ENCODE measurements around the gene A2M. TPM values are rescaled to one million over a fixed set of nuclear protein-coding genes. Genes with fewer than 3 reads are reported as not detected.
"Not testable (repeated sequence)": the region's sequence is repeated elsewhere in the genome, so short reads cannot be mapped to it uniquely, and the experiment has no call there.

A2M gene
- total RNA-seq, 1 donor from 2014 or later, result 1,832 TPM

DNA sequence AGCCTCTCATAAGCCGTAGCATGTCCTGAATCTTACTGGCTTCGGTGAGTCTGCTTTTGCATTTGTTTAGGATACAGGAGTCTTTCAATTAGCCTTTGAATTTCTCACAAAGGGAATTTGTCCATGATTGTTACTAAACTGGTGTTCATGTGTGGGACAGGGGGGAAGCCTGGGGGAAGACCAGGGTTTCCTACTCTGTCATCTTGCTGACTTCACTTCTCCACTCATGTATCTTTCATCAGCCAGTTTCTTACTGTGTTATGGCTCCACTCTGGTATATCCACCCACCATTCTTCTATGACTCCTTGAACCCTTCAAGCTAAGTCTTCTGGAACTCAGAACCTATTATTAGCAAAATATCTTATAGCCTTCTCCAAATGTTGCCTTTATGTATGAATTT, 31.7 kb upstream of the A2M start:
- peaks cover 11% of the 10 kb centered on the region for H3K9me3 ChIP-seq
- TF ChIP-seq, protein P1, sequence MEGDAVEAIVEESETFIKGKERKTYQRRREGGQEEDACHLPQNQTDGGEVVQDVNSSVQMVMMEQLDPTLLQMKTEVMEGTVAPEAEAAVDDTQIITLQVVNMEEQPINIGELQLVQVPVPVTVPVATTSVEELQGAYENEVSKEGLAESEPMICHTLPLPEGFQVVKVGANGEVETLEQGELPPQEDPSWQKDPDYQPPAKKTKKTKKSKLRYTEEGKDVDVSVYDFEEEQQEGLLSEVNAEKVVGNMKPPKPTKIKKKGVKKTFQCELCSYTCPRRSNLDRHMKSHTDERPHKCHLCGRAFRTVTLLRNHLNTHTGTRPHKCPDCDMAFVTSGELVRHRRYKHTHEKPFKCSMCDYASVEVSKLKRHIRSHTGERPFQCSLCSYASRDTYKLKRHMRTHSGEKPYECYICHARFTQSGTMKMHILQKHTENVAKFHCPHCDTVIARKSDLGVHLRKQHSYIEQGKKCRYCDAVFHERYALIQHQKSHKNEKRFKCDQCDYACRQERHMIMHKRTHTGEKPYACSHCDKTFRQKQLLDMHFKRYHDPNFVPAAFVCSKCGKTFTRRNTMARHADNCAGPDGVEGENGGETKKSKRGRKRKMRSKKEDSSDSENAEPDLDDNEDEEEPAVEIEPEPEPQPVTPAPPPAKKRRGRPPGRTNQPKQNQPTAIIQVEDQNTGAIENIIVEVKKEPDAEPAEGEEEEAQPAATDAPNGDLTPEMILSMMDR (IDR thresholded peaks at IDR 0.05), result no peak
- no peak overlapping the region for H3K4me3 ChIP-seq
- no peaks in the 10 kb centered on the region for H3K27me3 ChIP-seq (ENCODE audit: low read depth)
- H3K4me1 ChIP-seq, result no peaks in the 10 kb centered on the region
- no peak for ATAC-seq
- intact Hi-C loops (cut with DNase I), result no loop called here
- H3K36me3 ChIP-seq, result no peaks in the 10 kb centered on the region
- no peak overlapping the region for H3K27ac ChIP-seq
- DNase-seq, result no peak

DNA sequence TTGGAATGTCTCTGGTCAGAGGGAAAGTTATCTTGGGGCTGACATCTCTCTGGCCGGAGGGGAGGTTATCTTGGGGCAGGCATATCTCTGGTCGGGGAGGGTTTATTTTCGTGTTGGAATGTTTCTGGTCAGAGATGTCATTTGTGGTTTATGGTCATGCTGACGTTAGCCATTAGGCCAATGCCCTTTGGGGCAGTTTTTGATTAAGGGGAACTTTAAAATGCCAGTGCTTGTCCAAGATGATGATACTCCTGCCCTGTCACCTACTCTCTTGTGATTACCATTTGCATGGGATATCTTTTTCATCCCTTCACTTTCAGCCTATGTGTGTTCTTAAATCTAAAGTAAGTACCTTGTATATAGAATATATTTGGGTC, 29.0 kb upstream of the A2M start:
- Histone ChIP-seq H3K36me3 (no peaks in the 10 kb centered on the region), H3K27me3 (ENCODE audit: low read depth) (no peaks in the 10 kb centered on the region), H3K27ac (no peak overlapping the region), H3K9me3 (peaks cover 11% of the 10 kb centered on the region), H3K4me1 (no peaks in the 10 kb centered on the region), H3K4me3 (no peak overlapping the region)
- intact Hi-C loops (cut with DNase I), result no loop called here
- DNase-seq, result no peak
- TF ChIP-seq, protein P1 (IDR thresholded peaks at IDR 0.05), result no peak
- no peak for ATAC-seq

DNA sequence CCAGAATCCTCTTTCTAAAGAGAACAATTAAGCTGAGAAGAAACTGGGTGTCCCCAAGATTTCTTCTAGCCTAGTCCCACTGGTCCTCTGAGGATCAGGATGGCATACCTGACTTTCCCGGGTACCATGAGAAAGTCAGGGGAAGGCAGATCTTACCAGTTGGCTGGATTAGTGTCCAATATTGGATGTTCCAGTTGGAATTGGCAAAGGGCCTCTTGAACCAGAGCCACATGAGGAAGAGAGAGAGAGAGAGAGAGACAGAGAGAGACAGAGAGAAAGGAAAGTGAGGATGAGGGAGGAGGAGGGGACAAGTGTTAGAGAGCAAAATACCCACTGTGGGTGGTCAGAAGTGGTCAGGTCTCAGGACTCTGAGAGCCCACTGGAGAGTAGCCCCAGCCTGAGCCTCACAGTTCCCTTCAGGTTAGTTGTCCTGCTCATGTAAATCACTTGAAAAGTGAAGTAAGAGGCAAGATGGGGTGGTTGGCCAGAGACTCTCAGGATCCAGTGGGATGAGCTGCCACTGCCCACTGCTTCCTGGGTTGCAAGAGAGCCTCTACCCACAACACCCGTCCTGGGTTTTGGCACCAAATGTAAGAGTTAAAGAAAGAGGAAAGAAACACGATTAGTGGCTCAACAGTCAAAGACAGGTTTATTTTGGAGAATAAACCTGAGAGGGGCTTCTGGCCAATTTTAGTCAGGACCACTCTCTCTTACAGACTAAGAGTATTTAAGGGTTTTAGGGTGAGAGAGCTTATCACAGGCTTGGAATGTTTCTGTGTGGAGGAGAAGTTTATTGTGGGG, 28.4 kb upstream of the A2M start:
- Histone ChIP-seq H3K4me1 (no peaks in the 10 kb centered on the region), H3K36me3 (no peaks in the 10 kb centered on the region), H3K9me3 (peaks cover 11% of the 10 kb centered on the region), H3K27me3 (ENCODE audit: low read depth) (no peaks in the 10 kb centered on the region), H3K27ac (no peak overlapping the region), H3K4me3 (no peak overlapping the region)
- intact Hi-C loops (cut with DNase I), result no loop called here
- DNase-seq (no peak), ATAC-seq (no peak)
- TF ChIP-seq, protein P1 (IDR thresholded peaks at IDR 0.05), result no peak

DNA sequence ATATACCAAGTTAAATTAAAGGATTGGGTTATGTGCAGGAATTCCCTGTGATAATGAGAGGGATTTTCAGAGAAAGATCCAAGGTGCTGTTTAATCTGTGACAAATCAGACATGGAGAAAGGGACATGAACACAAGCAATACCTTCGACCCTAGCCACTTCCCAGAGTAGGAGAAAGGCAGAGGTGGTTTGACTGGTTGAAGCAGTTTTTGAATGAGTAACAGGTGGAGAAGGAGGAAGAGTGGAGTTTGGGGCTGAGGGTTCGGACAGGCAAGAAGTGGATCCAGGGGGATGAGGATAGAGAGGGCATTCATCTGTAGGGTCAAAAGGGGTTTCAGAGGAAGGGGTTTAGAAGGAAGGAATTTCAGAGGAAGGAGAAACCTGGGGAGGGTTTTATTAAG, 27.4 kb upstream of the A2M start:
- ATAC-seq (no peak), DNase-seq (no peak)
- intact Hi-C loops (cut with DNase I), result no loop called here
- no peaks in the 10 kb centered on the region for H3K36me3 ChIP-seq
- H3K27ac ChIP-seq, result no peak overlapping the region
- no peaks in the 10 kb centered on the region for H3K27me3 ChIP-seq (ENCODE audit: low read depth)
- TF ChIP-seq, protein P1 (IDR thresholded peaks at IDR 0.05), result no peak
- H3K4me3 ChIP-seq, result no peak overlapping the region
- peaks cover 11% of the 10 kb centered on the region for H3K9me3 ChIP-seq
- no peaks in the 10 kb centered on the region for H3K4me1 ChIP-seq

DNA sequence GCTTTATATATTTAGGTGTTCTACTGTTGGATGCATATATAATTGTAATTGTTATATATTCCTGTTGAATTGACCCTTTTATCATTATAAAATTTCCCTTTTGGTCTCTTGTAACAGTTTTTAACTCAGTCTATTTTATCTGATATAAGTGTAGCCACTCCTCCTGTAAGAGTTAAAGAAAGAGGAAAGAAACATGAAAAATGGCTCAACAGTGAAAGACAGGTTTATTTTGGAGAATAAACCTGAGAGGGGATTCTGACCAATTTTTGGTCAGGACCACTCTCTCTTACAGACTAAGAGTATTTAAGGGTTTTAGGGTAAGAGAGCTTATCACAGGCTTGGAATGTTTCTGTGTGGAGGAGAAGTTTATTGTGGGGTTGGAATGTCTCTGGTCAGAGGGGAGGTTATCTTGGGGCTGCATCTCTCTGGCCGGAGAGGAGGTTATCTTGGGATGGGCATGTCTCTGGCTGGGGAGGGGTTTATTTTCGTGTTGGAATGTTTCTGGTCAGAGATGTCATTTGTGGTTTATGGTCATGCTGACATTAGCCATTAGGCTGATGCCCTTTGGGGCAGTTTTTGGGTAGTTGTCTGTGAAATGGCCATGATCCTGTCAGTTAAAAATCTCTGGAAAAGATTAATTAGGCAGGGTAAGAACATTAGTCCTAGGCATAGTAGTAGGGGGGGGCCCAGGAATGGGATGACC, 24.0 kb upstream of the A2M start:
- H3K4me1 ChIP-seq; H3K27me3 ChIP-seq (ENCODE audit: low read depth); H3K36me3 ChIP-seq; H3K27ac ChIP-seq; H3K9me3 ChIP-seq; intact Hi-C loops (cut with DNase I); H3K4me3 ChIP-seq; ATAC-seq; DNase-seq: not testable (repeated sequence)

DNA sequence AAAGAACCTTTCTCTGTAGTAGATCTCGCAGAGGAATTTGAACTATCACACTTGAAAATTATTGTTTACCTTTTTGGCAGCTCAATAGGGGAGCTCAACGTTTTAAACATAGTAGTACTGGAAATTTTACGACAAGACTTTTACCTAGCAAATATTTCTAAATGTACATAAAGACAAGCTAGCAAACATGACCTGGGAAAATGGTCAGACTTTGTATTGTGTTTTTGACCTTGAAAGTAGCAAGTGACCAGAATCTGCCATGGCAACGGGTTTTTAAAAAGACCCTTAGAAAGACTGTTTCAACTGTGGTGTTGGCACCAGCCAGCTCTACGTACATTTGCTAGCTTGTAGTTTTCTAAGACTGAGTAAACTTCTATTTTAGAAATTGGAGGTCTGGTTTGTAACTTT, 20.2 kb upstream of the A2M start:
- intact Hi-C loops (cut with DNase I), result no loop called here
- no peaks in the 10 kb centered on the region for H3K4me1 ChIP-seq
- no peaks in the 10 kb centered on the region for H3K27me3 ChIP-seq (ENCODE audit: low read depth)
- no peaks in the 10 kb centered on the region for H3K9me3 ChIP-seq
- H3K27ac ChIP-seq, result peak overlapping the region; percentile 75
- no peak overlapping the region for H3K4me3 ChIP-seq
- ATAC-seq (no peak), DNase-seq (no peak)
- TF ChIP-seq, protein P1 (IDR thresholded peaks at IDR 0.05), result no peak
- H3K36me3 ChIP-seq, result no peaks in the 10 kb centered on the region

Data from lower lobe of right lung (tissue), 2 donors.